GM04504 (cell line): ENCODE results near the gene ADGRD1.
"Not testable (repeated sequence)": the region's sequence is repeated elsewhere in the genome, so short reads cannot be mapped to it uniquely, and the experiment has no call there.

Experiments
- DNase-seq: peaks from one replicate; pipeline ENCODE4 v3.0.0-alpha.2; 2012; ENCODE audit warnings: low read depth

ADGRD1 gene

GRCh38 chr12:131119936-131120335 lies 166.2 kb downstream of the ADGRD1 start:
- DNase-seq: no peak

DNA sequence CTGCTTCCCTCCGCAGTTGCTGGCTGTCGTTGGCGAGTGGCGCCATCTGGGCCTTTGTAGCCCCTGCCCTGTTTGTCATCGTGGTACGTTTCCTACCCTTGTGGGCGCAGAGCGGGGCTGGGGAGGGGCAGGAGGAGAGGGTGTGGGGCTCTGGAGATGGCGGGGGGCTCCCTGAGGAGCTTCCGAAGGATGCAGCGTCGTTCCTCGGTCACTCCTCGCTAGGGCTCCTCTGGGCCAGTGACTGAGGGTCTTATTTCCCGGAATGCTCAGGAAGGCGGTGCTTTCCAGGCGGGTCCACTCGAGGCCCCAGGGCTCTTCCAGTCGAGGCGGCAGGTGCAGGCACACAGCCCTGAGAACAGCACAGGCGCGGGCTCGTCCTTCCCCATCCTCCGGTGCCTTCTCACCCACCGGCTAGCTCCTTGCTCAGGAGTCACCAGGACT lies 167.1 kb downstream of the ADGRD1 start:
- no peak for DNase-seq

GRCh38 chr12:131121705-131122405 lies 168.1 kb downstream of the ADGRD1 start:
- no peak for DNase-seq

DNA sequence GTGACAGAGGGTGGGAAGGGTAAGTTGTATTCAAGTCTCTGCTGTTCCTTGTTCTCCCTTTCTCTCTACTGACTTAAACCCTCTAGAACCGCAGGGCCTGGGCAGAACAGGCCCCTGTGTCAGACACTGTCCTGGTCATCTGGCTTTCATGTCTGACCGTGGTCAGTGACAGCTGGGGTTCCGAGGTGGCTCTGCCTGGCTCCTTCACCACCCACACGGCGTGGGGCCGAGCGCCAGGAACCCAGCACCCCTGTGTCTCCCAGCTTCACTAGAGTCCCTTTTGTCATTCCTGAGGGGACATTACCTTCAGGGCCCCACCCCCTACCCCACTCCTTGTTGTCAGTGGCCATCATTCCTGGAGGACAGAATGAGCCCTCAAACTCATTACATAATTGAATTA lies 168.9 kb downstream of the ADGRD1 start:
- DNase-seq: no peak

DNA sequence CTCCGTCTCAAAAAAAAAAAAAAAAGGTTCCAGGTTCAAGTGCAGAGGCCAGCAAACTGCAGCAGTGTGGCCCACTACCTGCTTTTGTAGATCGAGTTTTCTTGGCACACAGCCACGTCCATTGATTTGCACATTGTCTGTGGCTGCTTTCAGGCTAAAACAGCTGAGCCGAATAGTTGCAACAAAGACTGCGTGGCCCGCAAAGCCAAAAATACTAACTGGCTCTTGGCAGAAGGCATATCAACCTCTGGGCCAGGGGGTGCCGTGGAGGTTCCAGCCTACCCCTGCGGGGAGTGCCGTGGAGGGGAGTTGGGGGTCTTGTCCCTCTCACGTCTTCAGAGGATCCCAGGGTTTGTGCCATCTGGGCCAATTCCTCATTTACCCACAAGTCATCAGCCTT lies 170.1 kb downstream of the ADGRD1 start:
- DNase-seq: no peak

GRCh38 chr12:131124487-131125280 lies 171.0 kb downstream of the ADGRD1 start:
- no peak for DNase-seq

GRCh38 chr12:131126662-131127173 lies 173.0 kb downstream of the ADGRD1 start:
- DNase-seq: no peak

- DNase-seq: no peak
These were observed 174.8 kb downstream of the ADGRD1 start for GRCh38 chr12:131128556-131128955.

DNA sequence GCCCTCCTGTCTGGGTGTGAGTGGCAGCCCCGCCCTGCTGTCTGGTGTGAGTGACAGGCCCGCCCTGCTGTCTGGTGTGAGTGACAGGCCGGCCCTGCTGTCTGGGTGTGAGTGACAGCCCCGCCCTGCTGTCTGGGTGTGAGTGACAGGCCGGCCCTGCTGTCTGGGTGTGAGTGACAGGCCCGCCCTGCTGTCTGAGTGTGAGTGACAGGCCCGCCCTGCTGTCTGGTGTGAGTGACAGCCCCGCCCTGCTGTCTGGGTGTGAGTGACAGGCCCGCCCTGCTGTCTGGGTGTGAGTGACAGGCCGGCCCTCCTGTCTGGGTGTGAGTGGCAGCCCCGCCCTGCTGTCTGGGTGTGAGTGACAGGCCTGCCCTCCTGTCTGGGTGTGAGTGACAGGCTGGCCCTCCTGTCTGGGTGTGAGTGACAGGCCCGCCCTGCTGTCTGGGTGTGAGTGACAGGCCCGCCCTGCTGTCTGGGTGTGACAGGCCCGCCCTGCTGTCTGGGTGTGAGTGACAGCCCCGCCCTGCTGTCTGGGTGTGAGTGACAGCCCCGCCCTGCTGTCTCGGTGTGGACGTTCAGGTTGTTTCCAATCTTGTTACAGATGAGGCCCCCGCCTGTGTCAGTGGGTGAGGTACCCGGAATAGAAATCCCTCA lies 175.4 kb downstream of the ADGRD1 start:
- not testable (repeated sequence) for DNase-seq

DNA sequence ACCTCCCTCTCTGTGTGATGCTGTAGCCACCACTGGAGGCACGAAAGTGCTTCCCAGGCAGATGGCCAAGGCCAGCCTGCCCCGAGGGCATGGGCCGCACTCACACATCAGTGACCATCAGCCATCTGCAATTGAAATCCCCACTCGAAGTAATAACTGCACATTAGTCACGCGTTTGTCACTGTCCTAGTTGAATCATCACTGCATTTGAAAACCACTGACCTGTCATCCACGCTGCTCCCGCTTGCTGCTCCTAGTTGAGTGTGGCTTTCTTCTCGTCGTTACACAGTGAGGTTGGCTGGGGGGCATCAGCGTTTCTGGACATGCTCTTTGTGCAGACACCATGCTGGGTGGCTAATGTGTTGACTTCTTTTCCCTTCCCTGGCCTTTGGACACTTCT lies 176.1 kb downstream of the ADGRD1 start:
- no peak for DNase-seq

GRCh38 chr12:131130311-131130911 lies 176.7 kb downstream of the ADGRD1 start:
- DNase-seq: no peak

GRCh38 chr12:131131077-131131807 lies 177.5 kb downstream of the ADGRD1 start:
- DNase-seq: no peak

DNA sequence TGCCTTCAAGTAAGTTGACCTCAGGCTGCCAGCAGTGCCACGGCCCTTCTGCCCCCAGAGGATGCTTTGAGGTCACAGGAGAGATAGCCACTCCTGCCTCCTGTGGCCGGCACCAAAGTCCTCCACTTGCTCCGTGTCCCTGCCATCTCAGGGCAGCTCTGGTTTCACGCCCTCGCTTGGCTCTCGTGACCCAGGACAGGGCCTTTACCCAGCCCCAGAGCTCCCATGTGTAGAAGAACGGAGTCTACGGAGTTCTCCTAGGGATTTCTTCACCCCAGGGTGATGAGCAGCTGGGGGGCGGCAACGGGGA lies 178.1 kb downstream of the ADGRD1 start:
- DNase-seq: no peak

- no peak for DNase-seq
These were observed 178.6 kb downstream of the ADGRD1 start for GRCh38 chr12:131132118-131132892.

DNA sequence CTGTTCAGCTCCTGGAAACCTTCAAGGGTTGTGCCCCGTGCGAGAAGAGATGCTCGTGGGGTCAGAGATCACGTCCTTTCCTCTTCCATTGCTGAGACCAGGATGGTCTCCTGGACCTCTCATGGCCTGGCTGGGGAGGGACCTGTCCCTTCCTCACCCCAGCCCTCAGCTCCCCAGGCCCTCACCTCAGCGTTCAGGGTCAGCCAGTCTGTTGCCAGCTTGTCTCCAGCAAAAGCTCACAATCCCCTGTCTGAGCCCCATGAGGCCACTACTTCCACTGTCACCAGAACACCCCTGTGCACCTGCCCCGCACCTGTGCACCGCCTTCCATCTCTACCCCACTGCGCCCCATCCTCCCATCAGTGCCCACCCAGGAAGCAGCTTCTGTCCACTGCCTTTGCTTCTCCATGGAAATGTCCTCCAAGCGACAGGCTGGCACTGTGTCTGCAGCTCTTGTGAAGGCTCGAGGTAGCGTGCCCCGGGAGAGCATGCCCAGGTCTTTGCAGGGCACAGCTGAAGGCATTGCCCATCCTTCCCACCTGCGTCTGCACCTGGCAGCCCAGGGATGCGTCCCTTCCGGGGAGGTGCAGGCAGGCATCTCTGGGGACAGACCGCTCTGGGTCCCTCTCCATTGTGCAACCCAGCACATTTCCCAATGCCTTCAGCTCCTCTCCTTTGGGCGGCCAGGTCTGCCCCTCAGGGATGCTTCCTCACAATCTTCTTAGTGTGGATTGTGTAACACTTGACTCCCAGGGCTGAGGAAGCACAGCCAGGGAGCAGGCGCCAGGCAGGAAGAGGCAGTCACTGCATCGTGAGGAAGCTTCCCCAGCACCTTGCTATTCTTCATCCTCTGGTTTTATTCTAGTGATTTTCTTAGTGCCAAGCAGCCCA lies 179.6 kb downstream of the ADGRD1 start:
- DNase-seq: no peak

DNA sequence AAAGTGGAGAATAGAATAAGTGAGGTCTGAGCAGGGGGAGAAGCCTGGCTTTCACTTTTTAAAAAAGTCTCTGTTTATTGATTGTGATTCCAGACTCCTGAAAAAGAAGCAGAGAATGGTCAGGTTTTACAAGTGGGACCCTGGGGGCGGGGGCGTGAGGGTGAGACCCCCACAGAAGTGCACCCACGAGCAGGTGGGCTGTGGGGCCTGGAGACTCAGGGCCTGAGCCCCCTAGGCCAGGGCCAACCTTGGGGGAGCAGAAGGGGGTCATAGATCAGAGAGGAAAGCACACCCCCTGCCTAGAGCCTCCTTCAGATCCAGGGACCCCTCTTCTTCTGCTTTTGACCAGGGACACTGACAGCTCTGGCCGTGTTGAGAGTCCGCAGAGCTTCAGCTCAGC lies 180.3 kb downstream of the ADGRD1 start:
- no peak for DNase-seq

- DNase-seq: no peak
These were observed 181.0 kb downstream of the ADGRD1 start for GRCh38 chr12:131134523-131135310.

GRCh38 chr12:131135311-131135785 lies 181.6 kb downstream of the ADGRD1 start:
- no peak for DNase-seq
